ENCODE data around the gene DEF6. TPM values are rescaled to one million over a fixed set of nuclear protein-coding genes. Genes with fewer than 3 reads are reported as not detected.

Gene DEF6
- total RNA-seq, 1 experiment from 2014 or later: 5.6 TPM

GRCh38 chr6:35359346-35359743 is 61.7 kb downstream of the DEF6 start:
- peaks cover 10 to 19% (median 14%) of the 10 kb centered on the region in 3 experiments; a peak in 6 of 7 replicates for H3K36me3 Mint-ChIP-seq (ENCODE audit: insufficient read depth in 1 of 3, low read depth in 3 of 3)
- Histone ChIP-seq H2AK5ac (ENCODE audit: insufficient read length, low read length) (no peak overlapping the region), H3K56ac (ENCODE audit: insufficient read length, low read depth, low read length) (no peak overlapping the region), H4K5ac (ENCODE audit: insufficient read length, low read depth, low read length) (no peak overlapping the region), H3K9ac (ENCODE audit: extremely low read depth, insufficient read length, low read length) (no peak overlapping the region), H2BK5ac (ENCODE audit: insufficient read length, low read length) (no peak overlapping the region), H3K27ac (ENCODE audit: insufficient read length, low read depth, low read length) (no peak overlapping the region), H2BK15ac (ENCODE audit: low read depth, low read length) (no peak overlapping the region), H3K18ac (ENCODE audit: insufficient read length, low read depth, low read length) (no peak overlapping the region), H3K9me3 (ENCODE audit: control insufficient read depth, low read depth, low read length) (no peaks in the 10 kb centered on the region), H3K14ac (ENCODE audit: insufficient read depth, low read length) (no peak overlapping the region), H3K23ac (ENCODE audit: insufficient read length, low read depth, low read length) (no peak overlapping the region), H4K20me1 (ENCODE audit: control insufficient read depth, insufficient read depth, insufficient read length) (no peaks in the 10 kb centered on the region), H3T11ph (ENCODE audit: low read length) (no peak overlapping the region), H3K4me1 (ENCODE audit: insufficient read depth, low read length) (peaks cover 9% of the 10 kb centered on the region; the same call in 1 of the 2 replicates), H4K8ac (replicated peaks; ENCODE audit: insufficient read length, low read depth, low read length) (no peak overlapping the region), H2BK12ac (ENCODE audit: insufficient read length, low read depth, low read length) (no peak overlapping the region), H2BK120ac (ENCODE audit: low read depth, low read length, poor library complexity, severe bottlenecking) (no peak overlapping the region), H3K4me2 (ENCODE audit: insufficient read depth, insufficient read length, low read length) (no peak overlapping the region), H4K91ac (ENCODE audit: insufficient read length, low read depth, low read length) (no peak overlapping the region), H3K23me2 (ENCODE audit: insufficient read length, low read depth, low read length, poor library complexity, severe bottlenecking) (no peaks in the 10 kb centered on the region), H3K79me1 (ENCODE audit: insufficient read depth, low read depth, low read length, poor library complexity, severe bottlenecking) (no peaks in the 10 kb centered on the region), H2AFZ (ENCODE audit: low read length) (no peak overlapping the region), H3K79me2 (ENCODE audit: insufficient read depth, low read length) (no peaks in the 10 kb centered on the region), H3K27me3 (ENCODE audit: insufficient read depth, low read length) (no peaks in the 10 kb centered on the region), H2BK20ac (ENCODE audit: low read depth, low read length, poor library complexity, severe bottlenecking) (no peak overlapping the region), H3K4ac (ENCODE audit: low read depth, low read length) (no peak overlapping the region)
- peaks cover 36 to 38% of the 10 kb centered on the region in 2 experiments for H3K4me1 Mint-ChIP-seq
- no CpG with 5 or more reads among the region's 5 CpGs for WGBS (ENCODE audit: extremely low coverage, insufficient read length, low lambda C conversion rate)
- H3K27me3 Mint-ChIP-seq (ENCODE audit: low read depth): no peaks in the 10 kb centered on the region
- H3K4me3 Mint-ChIP-seq: no peak overlapping the region
- peak overlapping the region in 2 of 3 experiments; percentile 67 to 82; a peak in 5 of 7 replicates for H3K27ac Mint-ChIP-seq
- no peak for DNase-seq
- no peaks in the 10 kb centered on the region for H3K9me3 Mint-ChIP-seq
- no peak for TF ChIP-seq CTCF (conservative IDR thresholded peaks at IDR 0.05)
